HS-27A (cell line): ENCODE measurements around the gene RTF1.
"Not testable (repeated sequence)": the region's sequence is repeated elsewhere in the genome, so short reads cannot be mapped to it uniquely, and the experiment has no call there.

Experiments used
- DNase-seq: peaks from one replicate; pipeline ENCODE4 v3.0.0-alpha.2; 2012; ENCODE audit warnings: low read depth, missing footprints

RTF1 gene

DNA sequence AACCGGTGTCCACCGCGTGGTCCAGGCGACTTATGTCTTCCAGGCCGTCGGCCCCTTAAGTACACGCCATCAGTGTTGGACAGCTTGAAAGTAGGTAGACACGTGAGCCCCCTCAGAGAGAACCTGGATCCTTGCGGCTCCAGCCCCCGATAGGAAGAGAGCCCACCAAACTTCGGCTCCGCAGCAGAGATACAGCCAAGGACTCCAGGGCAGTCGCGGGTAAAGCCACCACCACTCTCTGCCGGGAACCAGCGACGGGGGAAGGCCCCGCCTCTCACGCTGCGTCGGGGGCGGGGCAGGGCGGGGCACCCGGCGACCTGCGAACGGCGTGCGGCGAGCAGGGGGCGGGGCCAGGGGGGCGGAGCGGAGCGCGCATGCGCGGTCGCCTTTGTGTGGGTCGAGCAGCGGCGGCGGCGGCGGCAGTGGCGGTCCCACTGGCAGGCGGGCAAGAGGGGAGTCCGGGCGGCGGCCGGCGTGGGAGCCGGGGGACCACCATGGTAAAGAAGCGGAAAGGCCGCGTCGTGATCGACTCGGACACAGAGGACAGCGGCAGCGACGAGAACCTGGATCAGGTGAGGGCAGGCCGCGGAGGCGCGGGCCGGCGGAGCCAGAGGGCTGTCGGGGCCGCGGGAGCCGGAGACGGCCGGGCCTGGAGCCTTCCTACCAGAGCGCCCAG, at the start of gene RTF1:
TSS of gene RTF1 (plus strand) at position 354 of the 676 bp plus-strand sequence. CDS start at position 375, 21 bp downstream.
- peak; percentile 56 for DNase-seq

DNA sequence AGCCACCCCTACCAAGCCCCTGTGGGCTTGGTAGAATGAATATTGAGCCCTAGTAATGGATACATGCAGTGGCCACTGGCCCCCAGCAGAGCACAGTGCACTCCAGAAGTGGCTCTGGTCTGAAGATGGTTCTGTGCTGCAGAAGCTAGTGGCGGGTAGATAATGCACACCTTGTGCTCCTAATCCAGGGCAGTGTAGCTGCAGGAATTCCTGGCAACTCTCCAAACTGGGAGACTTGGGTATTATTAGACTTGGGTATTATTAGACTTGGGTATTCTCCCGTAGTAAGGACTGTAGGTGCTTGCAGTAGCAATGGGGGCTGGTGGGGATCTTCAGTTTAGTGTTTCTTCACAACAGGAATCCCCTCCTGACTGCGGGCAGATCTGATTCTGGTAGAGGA, 49.5 kb upstream of the RTF1 start:
- DNase-seq = no peak

DNA sequence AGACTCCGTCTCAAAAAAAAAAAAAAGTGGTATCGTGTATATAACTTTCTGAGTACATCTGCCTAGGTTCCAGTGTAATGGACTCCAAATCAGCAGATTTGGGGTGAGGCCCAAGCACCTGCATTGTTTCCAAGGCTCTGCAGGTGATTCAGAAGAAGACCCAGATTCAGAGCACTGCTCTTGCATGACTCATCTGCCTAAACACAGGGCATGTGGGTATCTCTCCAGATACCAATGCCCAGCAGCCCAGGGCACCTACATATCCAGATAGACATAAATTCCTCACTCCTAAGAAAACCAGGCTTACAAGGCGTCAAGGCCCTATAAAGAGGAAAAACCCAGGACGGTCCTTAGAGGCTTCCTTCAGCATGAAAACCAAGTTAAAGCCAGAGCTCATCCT, 38.9 kb upstream of the RTF1 start:
- no peak for DNase-seq

DNA sequence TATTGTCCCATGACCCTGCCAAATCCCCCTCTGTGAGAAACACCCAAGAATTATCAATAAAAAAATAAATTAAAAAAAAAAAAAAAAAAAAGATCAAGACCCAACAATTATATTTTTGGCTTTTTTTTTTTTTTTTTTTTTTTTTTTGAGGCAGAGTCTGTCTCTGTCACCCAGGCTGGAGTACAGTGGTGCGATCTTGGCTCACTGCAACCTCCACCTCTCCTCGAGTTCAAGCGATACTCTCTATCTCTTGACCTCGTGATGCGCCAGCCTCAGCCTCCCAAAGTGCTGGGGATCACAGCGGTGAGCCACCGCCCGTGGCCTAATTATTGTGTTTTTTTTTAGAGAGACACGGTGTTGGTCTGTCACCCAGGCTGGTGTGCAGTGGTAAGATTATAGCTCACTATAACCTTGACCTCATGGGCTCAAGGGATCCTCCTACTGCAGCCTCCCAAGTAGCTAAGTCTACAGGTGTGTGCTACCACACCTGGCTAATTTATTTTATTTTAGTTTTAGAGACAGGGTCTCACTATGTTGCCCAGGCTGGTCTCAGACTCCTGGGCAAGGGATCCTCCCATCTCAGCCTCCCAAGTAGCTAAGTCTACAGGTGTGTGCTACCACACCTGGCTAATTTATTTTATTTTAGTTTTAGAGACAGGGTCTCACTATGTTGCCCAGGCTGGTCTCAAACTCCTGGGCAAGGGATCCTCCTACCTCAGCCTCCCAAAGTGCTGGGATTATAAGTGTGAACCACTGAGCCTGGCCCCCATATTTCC, 32.7 kb upstream of the RTF1 start:
- DNase-seq = not testable (repeated sequence)

DNA sequence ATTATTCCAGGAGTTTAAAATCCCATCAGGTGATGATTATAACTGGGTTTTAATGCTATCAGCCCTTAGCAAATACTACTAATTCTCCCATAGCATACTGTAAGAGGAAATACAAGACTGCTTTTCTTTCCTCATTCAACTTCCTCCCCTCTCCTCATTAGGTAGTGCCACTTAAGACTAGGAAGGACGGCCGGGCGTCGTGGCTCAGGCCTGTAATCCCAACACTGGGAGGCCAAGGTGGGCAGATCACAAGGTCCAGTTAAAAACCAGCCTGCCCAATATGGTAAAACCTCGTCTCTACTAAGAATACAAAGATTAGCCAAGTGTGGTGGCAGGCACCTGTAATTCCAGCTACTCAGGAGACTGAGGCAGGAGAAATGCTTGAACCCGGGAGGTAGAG, 29.2 kb upstream of the RTF1 start:
- DNase-seq = no peak

DNA sequence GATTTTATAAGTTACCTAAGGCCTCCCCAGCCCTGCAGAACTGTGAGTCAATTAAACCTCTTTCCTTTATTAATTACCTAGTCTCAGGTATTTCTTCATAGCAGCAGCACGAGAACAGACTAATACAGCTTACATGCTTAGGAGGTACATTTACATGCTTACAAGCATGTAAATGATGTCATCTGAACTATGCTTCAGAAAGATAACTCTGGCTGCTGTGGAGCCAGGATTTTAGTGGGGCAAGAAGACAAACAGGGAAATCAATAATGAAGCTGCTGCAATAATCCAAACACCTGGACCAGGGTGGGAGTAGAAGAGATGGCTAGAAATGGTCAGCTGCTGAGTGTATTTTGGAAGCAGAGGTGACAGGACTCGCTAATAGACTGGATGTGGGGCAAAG, 24.2 kb upstream of the RTF1 start:
- no peak for DNase-seq

DNA sequence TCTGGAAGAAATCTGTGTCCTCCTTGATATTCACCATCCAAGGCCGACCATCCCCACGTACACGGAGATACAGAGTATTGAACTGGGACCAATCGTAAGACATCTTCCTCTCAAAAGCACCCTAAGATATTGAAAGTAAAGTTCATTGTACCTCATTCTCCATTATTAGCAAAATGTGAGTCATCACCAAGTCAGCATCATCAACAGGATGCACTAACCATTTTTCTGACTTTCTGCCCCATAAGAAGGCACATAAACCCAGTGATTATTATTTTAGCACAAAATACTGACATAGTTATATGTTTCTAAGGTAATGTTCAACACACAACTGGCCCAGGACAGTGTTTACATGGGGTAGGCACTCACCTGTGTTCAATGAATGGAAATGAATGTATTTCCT, 22.0 kb upstream of the RTF1 start:
- DNase-seq = no peak

DNA sequence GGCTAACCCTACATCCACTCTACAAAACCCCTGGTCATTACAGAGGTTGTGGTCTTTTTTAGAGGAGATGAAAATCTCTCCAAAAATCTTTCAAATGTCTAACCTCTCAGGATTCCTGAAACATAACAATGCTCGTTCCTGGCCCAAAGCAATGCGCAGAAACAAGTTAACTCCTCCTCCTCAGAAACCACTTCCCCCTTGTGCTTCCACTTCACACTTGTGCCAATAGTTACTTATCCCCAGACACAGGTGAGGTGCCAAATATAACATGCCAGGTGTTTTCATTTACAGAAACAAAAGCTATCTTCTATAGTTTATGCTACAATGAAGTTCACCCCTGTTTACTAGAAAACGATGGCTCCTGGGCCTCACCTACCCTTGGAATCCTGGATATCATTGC, 20.8 kb upstream of the RTF1 start:
- no peak for DNase-seq

DNA sequence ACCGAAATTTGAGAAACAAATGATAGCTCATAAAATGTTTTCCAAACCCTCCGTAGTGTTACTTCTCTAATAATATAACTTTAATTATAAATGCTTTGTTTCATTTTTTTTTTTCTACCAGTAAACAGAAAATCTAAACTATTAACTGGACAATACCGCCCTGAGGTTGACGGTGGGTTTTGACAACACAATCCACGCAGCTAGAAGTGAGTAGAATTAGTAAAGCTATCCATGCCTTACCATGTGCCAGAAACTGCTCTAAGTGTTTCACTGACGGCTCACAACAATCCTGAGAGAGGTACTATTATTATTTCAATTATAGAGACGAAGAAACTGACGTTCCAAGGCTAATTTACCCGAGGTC, 15.0 kb upstream of the RTF1 start:
- no peak for DNase-seq

DNA sequence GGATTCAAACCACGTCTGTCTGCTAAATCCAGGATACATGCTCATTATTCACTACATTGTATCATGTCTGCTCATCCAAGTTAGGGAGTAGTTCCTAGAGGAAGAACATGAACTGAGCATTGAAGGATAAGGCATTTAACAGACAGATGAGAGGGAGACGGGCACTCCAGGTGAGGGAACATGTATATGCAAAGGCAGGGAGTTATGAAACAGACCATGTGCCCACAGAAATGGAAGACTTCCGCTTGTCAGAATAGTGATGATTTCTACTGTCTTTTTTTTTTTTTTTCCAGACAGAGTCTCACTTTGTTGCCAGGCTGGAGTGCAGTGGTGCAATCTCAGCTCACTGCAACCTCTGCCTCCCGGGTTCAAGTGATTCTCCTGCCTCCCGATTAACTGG, 9.6 kb upstream of the RTF1 start:
- no peak for DNase-seq

DNA sequence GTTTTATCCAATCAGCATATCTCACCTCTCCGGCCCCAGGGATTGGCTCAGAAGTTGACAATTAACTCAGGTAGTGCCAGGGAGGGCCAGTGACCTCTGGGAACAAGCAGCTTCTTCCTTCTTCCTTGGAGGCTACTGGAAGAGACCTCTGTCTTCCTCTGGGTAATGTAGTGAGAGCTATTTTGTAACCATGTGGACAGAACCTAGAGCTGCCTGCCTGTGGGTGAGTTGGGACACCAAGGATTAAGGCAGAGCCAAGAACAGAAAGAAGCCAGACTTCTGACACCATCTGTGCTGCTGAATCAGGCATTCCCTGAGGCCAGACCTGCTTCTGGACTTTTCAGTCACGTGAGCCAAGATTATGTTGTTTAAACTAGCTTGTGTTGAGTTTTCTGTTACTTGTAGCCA, 8.7 kb upstream of the RTF1 start:
- no peak for DNase-seq

DNA sequence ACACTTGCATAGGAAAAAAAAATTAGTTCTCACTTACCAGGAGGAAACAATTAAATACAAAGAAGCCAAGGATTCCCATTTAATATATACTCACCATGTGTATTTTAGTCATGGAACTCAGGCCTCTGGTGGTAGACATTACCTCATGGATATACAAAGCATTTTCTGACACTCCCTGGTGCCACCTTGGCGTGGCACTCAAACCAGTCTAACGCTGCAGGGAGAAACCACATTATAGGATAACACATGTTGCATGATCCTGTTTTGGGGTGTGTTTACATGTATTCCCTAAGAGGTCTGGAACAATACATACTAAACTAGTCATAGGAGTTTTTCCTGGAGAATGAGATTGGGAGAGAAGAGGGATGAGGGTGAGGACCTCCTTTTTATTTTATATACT, 5.9 kb upstream of the RTF1 start:
- DNase-seq = no peak

DNA sequence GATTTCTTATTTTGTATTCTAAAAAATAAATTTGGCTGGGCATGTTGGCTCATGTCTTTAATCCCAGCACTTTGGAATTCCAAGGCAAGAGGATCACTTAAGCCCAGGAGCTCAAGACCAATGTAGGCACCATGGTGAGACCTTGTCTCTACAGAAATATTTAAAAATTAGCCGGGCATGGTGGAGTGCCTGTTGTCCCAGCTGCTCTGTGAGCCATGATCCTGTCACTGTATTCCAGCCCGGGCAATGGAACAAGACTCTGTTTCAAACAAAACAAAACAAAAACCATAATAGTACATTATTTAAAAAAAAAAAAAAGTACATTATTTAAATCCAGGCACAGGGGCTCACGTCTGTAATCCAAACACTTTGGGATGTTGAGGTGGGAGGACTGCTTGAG, 5.5 kb upstream of the RTF1 start:
- no peak for DNase-seq

DNA sequence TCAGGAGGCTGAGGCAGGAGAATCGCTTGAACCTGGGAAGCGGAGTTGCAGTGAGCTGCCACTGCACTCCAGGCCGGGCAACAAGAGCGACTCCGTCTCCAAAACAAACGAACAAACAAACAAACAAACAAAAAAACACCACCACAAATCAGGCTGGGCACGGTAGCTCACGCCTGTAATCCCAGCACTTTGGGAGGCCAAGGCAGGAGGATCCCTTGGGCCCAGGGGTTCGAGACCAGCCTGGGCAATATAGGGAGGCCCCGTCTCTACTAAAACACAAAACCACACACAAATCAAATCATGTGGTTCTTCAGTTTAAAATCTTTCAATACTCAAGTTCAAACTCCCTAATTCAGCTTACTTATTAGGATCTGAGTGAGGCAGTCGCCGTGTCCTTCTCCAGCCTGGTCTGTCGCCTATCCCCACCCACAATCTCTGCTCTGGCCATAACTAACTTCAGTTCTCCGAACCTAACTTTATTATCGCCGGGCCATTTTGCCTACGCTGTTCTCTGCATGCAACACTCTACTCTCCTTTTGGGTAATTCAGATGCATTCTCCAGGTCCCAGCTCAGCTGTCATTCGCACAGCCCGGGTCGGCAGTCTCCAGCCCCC, 660 bp upstream of the RTF1 start:
- no peak for DNase-seq

DNA sequence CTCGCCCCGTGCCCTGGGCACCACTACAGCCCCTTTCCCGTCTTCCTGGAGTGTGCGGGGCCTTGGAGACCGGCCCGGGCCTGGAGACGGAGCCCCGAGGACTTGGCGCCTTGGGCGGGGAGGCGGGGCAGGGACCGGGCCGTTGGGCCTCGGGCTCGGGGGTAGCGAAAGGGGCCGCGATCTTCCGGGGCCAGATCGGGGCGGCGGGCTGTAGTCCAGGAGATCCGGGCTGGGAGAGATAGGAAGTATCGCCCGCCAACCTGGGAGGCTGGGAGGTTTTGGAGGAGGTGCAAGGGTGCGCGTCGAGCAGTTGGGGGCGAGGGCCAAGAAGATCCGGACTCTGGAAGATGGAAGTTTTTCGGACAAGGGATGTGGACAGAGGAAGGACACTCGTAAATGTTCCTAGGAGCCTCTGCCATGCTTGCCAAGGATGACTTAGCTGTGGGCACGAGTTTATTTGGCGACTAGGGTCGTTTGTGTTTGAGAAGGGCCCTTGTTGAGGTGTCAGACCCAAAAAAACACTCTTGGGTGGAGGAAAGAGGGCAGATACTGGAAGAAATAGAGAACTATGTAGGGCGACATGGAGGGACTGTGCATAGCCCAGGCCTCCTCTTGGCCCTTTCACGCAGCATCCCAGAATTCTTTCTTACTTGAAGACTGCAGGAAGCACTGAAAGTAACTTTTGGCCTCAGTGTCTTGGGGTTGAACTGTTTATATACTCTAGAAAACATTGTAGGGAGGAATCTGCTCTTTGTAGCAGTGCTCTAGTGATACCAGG, 712 bp downstream of the RTF1 start:
- peak; percentile 23 for DNase-seq

DNA sequence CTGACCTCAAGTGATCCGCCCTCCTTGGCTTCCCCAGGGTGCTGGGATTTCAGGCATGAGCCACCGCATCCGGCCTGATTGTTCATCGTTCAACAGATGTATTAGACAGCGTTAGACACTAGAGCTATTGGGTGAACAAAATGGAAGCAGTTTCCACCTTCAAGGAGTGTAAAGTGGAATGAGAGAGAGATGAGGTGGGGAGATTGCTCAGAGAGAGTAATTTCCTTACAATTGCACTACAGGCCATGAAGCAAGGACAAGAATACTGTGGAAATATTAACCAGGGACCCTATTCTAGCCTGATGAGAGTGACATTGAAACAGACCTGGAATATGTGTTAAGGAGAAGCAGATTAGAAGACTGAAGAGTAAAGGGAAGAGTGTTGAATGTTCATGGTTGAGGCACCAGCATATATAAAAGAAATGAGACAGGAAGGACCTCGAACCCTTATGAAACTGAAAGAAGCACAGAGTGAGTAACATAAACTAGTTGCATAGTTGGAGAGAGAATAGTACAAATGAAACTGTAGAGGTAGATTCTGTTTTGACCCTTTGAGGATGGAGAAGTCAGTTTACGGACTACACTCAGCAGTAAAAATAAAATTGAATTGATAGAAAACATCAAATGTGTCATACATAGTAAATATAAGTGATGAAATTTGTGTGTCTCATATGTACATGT, 7.2 kb downstream of the RTF1 start:
- DNase-seq = no peak

DNA sequence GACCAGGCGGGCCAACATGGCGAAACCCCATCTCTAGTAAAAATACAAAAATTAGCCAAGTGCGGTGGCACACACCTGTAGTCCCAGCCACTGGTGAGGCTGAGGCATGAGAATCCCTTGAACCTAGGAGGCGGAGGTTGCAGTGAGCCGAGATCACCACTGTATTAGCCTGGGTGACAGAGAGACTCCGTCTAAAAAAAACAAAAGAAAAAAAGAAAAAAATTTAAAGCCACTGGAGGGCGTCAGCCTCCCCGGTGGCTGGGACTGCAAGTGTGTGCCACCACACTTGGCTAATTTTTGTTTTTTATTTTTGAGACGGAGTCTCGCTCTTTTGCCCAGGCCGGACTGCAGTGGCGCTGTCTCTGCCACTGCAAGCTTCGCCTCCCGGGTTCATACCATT, 7.9 kb downstream of the RTF1 start:
- no peak for DNase-seq

DNA sequence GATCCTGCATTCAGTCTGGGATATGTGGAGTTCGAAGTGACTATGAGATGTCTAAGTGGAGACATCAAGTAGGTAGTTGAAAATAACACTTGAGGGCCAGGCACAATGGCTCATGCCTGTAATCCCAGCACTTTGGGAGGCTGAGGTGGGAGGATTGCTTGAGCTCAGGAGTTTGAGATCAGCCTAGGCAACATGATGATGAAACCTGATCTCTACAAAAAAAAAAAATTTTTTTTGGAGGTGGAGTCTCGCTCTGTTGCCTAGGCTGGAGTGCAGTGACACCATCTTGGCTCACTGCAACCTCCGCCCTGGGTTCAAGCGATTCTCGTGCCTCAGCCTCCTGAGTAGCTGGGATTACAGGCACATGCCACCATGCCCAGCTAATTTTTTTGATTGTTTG, 9.0 kb downstream of the RTF1 start:
- DNase-seq = not testable (repeated sequence)

DNA sequence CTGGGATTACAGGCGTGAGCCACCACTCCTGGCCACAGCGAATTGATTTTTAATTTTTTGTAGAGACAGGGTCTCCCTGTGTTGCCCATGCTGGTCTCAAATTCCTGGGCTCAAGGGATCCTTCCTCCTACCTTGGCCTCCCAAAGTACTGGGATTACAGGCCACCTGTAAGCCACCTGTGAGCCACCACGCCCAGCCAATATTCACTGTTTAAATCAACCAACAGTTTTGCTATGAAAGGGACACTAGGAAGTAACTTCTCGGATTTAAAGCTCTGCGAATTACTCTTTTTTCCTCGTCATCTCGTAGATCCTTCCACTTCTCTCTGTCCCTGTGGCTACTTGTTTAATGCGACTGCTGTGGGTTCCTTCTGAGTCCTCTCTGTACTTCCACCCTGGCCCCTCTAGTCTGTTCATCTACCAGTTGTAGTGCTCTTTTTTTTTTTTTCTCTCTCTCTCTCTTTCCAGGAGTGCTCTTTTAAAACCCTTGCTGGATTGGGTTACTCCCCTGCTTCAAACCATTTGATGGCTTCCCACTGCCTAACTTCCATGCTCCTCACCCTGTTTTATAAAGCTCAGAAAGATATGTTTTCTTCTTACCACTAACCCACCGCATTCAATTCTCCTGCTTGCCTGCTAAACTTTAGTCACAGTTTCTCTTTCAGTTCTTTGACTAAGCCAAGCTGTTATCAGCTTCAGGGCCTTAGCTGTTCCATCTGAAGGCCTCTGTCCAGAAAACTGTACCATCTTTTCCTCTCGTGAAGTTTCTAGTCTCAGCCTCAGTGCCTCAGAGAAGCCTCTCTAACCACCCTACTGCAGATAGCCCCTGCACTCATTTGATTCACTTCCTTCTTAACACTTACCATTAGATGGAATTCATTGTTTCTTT, 12.4 kb downstream of the RTF1 start:
- DNase-seq = no peak

DNA sequence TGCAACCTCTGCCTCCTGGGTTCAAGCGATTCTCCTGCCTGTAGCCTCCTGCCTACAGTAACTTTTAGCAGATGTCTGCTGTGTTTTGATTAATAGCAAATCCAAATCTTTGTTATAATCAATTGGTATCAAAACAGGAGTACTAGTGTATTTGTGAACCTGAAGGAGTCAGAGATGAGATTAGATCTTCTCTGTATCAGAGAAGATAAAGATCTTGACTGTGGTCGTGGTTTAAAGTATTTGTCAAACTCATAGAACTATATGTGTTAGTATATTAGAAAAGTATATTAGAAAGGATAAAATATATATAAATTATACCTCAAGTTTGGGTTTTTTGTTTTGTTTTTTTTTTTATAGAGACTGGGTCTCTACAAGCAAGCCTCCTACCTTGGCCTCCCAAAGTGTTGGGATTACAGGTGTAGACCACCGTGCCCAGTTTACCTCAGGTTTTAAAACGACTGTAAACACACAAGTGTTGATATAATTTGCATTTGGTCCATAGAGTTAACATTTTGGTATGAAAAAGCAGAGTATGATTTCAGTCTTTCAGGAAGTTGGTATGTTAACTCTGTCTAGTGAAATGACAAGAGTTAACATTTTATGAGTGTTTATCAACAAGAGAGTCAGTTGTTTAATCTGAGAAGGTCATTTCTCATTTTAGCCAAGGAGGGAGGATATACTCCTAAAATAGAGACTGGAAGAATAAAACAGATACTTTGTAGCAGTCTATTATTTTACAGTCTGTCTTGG, 18.3 kb downstream of the RTF1 start:
- no peak for DNase-seq
